RKO (cell line): ENCODE measurements around the gene IER5.
"Not testable (repeated sequence)": the region's sequence is repeated elsewhere in the genome, so short reads cannot be mapped to it uniquely, and the experiment has no call there.

ENCODE experiments used
- DNase-seq: peaks from one replicate; pipeline ENCODE4 v3.0.0-alpha.2; 2016; ENCODE audit warnings: low spot score

IER5 gene

DNA sequence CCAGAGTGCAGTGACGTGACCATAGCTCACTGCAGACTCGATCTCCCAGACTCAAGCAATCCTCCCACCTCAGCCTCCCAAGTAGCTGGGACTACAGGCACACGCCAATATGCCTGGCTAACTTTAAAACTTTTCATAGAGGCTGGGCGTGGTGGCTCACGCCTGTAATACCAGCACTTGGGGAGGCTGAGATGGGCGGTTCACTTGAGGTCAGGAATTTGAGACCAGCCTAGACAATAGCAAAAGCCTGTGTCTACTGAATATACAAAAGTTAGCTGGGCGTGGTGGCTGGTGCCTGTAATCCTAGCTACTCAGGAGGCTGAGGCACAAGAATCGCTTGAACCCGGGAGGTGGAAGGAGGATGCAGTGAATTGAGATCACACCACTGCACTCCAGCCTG lies 27.5 kb downstream of the IER5 start:
- DNase-seq: not testable (repeated sequence)

GRCh38 chr1:181116819-181117390 lies 28.4 kb downstream of the IER5 start:
- DNase-seq: no peak

DNA sequence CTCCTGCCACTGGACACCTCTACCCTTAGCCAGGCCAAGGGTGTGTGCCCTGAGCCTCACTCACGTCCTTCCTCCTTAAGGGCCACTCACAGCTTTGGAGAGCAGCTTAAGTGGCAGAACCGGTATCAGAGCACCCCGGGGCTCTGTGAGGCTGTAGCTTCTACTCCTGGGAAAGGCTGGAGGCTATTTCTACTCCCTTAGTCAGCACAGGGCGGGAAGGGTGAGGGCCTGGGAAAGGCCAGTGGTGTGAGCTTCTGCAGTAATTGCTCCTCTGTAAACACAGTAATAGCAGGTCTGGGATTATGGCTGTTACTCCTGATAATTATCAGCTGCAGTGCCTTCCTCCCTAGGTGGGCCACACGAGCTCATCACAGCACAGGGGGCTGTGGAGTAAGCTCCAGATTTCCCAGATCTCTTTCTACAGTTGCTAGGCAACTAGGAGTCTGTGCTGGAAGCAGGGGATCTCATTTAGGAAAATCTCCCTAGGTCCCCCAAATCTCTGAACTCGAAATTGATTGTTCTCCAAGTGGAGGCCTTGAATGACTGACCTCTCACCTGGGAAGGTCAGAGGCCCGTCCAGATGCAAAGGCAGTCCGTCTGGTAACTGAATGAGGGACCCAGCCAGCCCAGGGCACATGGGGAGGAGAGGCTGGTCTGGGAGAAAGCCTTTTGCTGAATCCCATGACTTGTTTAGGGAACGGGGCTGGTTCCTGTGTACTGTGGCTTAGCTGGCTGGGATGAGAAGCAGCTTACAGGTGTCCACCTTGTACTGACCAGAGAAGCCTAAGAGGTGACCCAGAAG lies 29.3 kb downstream of the IER5 start:
- DNase-seq: no peak

- no peak for DNase-seq
Observed at GRCh38 chr1:181119093-181119989, 30.8 kb downstream of the IER5 start.

DNA sequence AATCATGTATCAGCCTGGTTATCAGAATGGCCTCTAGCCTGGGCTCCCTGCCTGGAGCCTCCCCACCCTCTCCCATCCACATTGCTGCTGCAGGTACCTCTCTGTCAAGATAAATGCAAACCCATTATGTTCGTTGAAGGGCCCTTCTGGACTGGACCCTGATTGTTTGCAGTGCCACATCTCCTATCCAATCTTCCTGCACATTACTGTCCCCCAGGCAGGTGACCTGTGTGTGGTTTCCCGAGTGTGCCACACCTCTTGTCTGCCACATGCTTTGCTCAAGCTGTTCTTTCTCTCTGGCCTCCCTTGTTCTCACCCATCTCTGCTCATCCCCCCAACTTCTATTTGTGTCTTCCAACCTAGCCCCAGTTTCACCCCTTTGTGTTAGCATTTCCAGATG lies 32.4 kb downstream of the IER5 start:
- no peak for DNase-seq

DNA sequence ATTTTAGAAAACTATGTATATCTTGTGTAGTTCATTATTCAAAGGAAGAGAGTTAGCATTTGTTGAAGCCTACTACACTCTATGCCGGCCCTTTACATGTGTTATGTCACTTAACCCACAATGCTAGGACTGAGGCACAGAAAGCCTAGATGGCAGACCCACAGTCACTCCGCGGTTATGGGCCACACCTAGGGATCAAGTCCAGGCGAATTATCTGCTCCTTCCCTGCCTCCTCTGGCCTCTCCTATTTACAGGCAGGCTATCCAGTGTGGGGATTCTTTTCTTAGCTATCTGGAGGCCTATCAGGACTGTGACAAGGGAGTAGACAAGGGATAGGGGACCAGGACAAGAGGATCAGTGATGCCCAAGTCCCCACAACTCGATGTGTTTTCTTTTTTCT lies 33.0 kb downstream of the IER5 start:
- DNase-seq: no peak

DNA sequence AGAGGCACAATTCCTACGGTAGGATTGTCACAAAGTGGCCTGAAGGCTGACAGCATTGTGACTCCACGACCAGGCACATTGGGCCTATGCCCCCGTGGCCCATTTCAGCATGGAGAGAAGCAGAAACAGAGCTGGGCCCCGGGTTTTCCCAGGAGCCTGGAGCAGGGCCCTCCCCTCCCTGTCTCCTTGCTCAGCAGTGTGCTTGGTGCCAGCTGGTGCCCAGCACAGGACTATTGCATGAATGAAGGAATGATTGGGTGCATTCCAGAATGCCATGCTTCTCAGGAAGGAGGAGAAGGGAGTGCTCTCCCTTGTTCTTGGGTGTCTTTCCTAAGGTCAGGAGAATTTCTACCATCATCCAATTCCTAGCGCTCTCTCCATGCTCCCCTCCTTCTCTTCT lies 33.7 kb downstream of the IER5 start:
- DNase-seq: no peak

GRCh38 chr1:181123173-181123572 lies 34.7 kb downstream of the IER5 start:
- no peak for DNase-seq

- no peak for DNase-seq
Observed at GRCh38 chr1:181124291-181124751, 35.8 kb downstream of the IER5 start.

- DNase-seq: no peak
Observed at GRCh38 chr1:181126289-181126688, 37.8 kb downstream of the IER5 start.

- DNase-seq: peak; percentile 17
Observed at GRCh38 chr1:181126871-181127587, 38.5 kb downstream of the IER5 start.

- no peak for DNase-seq
Observed at GRCh38 chr1:181127898-181128453, 39.5 kb downstream of the IER5 start.

DNA sequence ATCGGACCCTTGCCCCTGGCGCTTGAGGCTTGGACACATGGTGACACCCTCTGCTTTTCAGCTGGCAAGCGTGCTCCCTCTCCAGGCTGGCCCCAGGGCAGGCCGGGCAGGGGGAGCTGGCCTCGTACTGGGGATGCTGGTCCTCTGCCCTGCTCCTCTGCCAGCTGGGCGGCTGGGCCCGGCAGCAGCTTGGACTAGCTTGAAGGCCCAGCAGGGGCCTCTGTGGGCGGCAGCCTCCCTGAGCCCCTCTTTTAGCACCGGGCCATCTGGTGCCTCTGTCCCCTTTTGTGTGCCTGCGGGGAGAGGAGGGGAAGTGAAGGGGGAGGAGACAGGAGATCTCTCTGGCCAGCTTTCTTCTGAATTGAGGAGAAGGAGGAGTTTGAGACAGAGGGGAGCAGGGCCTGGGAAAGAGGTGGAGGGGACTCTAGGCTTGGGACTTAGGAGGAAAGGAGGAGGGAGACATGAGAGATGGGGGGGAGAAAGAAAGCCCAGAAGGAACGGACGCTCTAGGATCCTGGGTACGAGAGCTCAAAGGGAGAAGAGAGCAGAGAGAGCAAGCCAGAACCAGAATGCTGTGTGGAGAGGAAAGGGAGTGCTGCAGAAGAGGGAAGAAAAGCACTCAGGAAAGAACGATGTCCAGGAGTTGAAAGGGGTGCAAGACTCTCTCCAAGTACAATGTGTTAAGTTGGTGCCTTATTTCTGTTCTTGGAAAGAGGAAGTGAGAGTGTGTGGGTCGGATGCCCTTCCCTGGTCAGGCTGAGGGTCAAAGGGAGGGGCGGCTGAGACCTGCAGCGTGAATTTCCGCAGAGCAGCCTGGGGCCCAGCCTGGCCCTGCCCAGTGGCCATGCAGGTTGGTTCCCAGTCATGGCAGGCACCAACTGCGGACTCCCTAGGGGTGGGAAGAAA lies 40.3 kb downstream of the IER5 start:
- DNase-seq: no peak

DNA sequence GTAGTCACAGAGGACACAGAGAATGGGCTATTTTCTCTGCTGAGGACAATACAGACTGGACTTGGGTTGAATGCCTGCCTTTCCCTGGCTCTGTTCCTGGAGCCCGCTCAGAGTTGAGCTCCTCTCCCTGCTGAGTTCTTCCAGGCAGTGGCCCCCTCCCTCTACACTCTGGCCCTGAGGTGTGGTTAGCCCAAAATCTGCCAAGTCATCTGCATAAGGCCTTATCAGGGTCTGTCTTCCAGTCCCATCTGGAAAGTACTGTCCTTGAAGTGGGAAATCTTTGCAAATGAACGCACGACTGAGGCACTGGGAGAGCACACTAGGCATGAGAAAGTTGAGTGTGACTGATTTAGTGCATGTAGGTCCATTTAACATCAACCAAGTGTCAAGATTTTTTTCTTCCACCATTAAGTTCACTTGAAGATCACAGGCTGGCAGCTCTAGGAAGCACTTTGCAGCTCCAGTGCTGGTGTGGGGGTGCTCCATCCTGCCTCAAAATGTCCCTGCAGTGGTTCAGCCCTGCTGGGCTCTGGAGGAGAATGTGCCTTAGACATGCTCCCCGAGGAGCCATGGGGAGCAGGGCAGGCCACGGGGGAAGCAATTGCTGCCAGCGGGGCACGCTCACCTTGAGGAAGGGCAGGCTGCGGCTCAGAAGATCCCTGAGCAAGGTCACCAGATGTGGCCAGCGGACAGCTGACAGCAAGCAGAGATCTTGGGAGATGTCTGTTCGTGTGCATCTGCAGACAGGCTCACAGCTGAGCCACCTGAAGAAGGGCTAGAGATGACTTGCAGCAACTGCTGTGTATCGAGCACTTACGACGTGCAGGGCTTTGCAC lies 41.5 kb downstream of the IER5 start:
- DNase-seq: no peak

DNA sequence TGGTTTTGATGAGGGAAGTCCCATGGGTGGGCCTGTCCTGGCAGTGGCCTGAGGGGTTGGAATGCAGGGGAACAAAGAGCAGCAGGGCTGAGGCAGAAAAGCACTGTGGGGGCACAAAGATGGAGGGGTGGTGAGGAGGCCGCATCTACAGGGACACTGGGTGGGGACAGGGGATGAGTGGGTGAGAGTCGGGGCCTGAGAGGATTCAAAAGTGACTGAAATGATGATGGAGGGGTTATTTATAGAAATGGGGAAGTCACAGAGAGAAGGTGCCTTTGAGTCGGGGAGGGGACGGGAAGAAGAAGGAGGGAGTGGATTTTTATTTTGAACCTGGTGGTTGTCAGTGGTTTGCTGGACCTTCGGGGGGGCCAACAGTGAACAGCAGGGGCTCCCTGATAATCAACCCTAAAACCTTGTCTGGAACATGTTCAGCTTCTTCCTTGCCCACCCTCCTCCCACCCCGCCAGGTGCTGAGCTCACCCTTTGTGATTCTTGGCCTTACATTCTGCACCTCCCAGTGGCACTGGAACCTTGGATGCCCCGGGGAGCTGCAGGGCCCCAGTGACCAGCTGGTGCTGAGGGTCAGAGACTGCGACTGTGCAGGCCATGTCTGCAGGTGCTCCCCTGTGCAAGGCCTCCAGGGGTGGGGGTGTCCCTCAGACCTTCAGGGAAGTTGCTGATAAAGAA lies 42.9 kb downstream of the IER5 start:
- no peak for DNase-seq

DNA sequence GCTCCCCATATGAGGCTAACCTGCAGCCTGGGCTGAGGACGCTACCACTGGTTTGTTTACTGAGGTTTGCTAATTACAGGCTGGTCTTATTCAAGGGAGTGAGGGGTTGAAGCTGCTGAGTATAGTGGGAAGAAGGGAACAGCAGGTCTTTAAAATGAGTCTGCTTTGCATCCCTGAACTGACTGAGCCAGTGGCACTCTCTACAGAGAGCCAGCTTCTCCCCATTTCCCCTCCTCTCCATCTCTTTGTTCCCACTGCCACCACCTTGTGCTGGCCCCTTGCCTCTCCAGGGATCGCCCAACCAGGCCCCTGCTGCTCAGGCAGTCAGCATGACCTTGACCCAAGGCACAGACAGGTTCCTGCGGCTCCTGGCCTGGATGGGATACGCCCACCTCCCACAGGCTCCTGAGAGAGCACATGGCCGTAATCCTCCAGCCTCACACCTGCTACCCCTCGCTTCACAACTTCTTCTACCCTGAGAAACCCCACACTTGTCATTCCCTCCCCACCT lies 45.0 kb downstream of the IER5 start:
- no peak for DNase-seq

DNA sequence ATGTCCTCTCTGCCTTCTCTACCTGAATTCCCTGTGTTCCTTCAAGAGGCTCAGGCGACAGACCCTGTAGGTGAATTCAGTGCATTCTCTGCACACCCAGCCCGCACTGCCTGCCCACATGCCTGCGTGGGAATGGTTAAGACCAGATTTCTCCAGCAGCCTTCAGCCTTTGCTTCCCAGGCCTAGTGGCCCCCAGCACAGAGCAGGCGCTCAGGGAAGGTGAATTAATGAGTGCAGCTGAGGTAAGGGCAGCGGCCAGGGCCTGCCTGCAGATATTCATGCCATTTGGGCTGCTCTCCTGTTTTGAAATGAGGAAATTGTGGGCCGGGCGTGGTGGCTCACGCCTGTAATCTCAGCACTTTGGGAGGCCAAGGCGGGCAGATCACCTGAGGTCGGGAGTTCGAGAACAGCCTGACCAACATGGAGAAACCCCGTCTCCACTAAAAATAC lies 45.5 kb downstream of the IER5 start:
- DNase-seq: no peak

GRCh38 chr1:181134543-181135436 lies 46.3 kb downstream of the IER5 start:
- DNase-seq: no peak
